K562 (cell line): ENCODE data around the gene UBA1. TPM values are rescaled to one million over a fixed set of nuclear protein-coding genes. Genes with fewer than 3 reads are reported as not detected.

ENCODE experiments used
- ATAC-seq: fragments of 200-7000 bp; cut with Tn5 transposase; 3 replicates; pipeline ENCODE4 v1.9.1; 2020; ENCODE audit warnings: moderate library complexity
- BruUV-seq: library from RNA; stranded (reverse); fragments of 400-500 nt; replicated peaks from 2 replicates; lab custom pipeline; 2021; lab: Mats Ljungman, UMichigan
- CTCF ChIA-PET: fragments of 300-600 bp; formaldehyde crosslinking; extraction: SDS; loops from one replicate; lab custom pipeline; 2021; ENCODE audit warnings: low intra/inter-chr PET ratio; lab: Yijun Ruan, JAX
- POLR2A ChIA-PET: fragments of 300-600, 350-650 bp; sonication (Branson Sonifier 250); formaldehyde crosslinking; extraction: SDS; loops from one replicate; lab custom pipeline; 2021; ENCODE audit warnings: antibody characterized with exemption, inconsistent platforms; lab: Yijun Ruan, JAX
- DNase-seq, 4 experiments: peaks; one replicate each; pipeline versions ENCODE4 v3.0.0 to v3.0.0-alpha.2; 2011 to 2018; ENCODE audit warnings: low spot score in 3 of 4, mixed read lengths in 3 of 4; ENCODE audit errors: extremely low read depth in 1 of 4
- FAIRE-seq: peaks from 2 replicates; lab custom pipeline; 2011; peaks lifted over from hg19 to GRCh38; lab: Jason Lieb, UNC
- H2AFZ ChIP-seq: 2 replicates; pipeline ENCODE4 v1.6.0; 2011; ENCODE audit warnings: low read depth, low read length, control low read depth, inconsistent platforms
- H3K27ac ChIP-seq: fragments of 200-600 bp; 3 replicates; pipeline ENCODE4 v1.8.0; 2011; ENCODE audit warnings: low read depth, mild to moderate bottlenecking, control low read depth, inconsistent platforms, low read length, moderate library complexity, mixed read lengths; ENCODE audit errors: extremely low read depth
- H3K27me3 ChIP-seq, 2 experiments: fragments of 300-600 bp in 1 of 2; 2 replicates in 1 of 2; 3 replicates in 1 of 2; pipeline versions ENCODE4 v1.6.0 to v1.8.0; 2011; ENCODE audit warnings: inconsistent platforms in 2 of 2, low read length in 2 of 2, mild to moderate bottlenecking in 1 of 2, mixed read lengths in 1 of 2, moderate library complexity in 1 of 2; ENCODE audit not compliant: control insufficient read depth in 2 of 2, insufficient read depth in 2 of 2
- H3K36me3 ChIP-seq: fragments of 300-600 bp; 3 replicates; pipeline ENCODE4 v1.8.0; 2011; ENCODE audit warnings: mild to moderate bottlenecking, low read length, inconsistent platforms; ENCODE audit not compliant: control insufficient read depth, insufficient read depth
- H3K4me1 ChIP-seq, 2 experiments: fragments of 200-600 bp in 1 of 2; replicated peaks in 1 of 2; 2 replicates in 1 of 2; 3 replicates in 1 of 2; pipeline versions ENCODE4 v1.5.1 to v1.8.0; 2011; ENCODE audit warnings: inconsistent platforms in 2 of 2, low read length in 2 of 2, mild to moderate bottlenecking in 1 of 2, mixed read lengths in 1 of 2, moderate library complexity in 1 of 2; ENCODE audit not compliant: control insufficient read depth in 2 of 2, insufficient read depth in 2 of 2
- H3K4me2 ChIP-seq: 2 replicates; pipeline ENCODE4 v1.6.1; 2011; ENCODE audit warnings: low read length, control low read depth, inconsistent platforms, mixed read lengths; ENCODE audit not compliant: insufficient read depth
- H3K4me3 ChIP-seq: fragments of 200-600 bp; sonication (generic), shearing (Covaris generic); 2 replicates; pipeline ENCODE4 v1.5.1; 2016; ENCODE audit warnings: control low read depth, inconsistent platforms
- H3K79me2 ChIP-seq: fragments of 200-600 bp; 3 replicates; pipeline ENCODE4 v1.8.0; 2011; ENCODE audit warnings: low read length, inconsistent platforms; ENCODE audit not compliant: control insufficient read depth, insufficient read depth
- H3K9ac ChIP-seq, 2 experiments: 2 replicates each; pipeline versions ENCODE4 v1.6.0 to v1.6.1; 2011; ENCODE audit warnings: low read depth in 2 of 2, low read length in 2 of 2, control low read depth in 1 of 2, inconsistent platforms in 1 of 2, mild to moderate bottlenecking in 1 of 2, mixed read lengths in 1 of 2; ENCODE audit not compliant: insufficient read depth in 1 of 2
- H3K9me1 ChIP-seq: one replicate; pipeline ENCODE4 v1.6.0; 2011; ENCODE audit warnings: inconsistent platforms, mild to moderate bottlenecking, low read length, moderate library complexity; ENCODE audit not compliant: control insufficient read depth, insufficient read depth
- H3K9me3 ChIP-seq: replicated peaks from 2 replicates; pipeline ENCODE4 v1.5.1; 2011; ENCODE audit warnings: low read depth, low read length, inconsistent platforms; ENCODE audit not compliant: control insufficient read depth, insufficient read depth
- H4K20me1 ChIP-seq: replicated peaks from 2 replicates; pipeline ENCODE4 v1.6.1; 2011; ENCODE audit warnings: low read length, inconsistent platforms, mixed read lengths; ENCODE audit not compliant: control insufficient read depth, insufficient read depth
- BRF1 ChIP-seq: IDR thresholded peaks from 3 replicates; pipeline ENCODE4 v1.6.1; 2011; ENCODE audit warnings: borderline replicate concordance, mild to moderate bottlenecking; ENCODE audit not compliant: insufficient read length; ENCODE audit errors: extremely low read depth
- DPF2 ChIP-seq: fragments of 450-650 bp; IDR thresholded peaks from 2 replicates; pipeline ENCODE4 v1.6.1; 2016
- EP400 ChIP-seq: fragments of 450-650 bp; IDR thresholded peaks from 2 replicates; pipeline ENCODE4 v1.6.1; 2017; ENCODE audit warnings: antibody characterized with exemption, mild to moderate bottlenecking, moderate library complexity
- HMG20B ChIP-seq: fragments of 250-450 bp; sonication (Bioruptor Pico); IDR thresholded peaks from 2 replicates; pipeline ENCODE4 v1.5.0; 2021; ENCODE audit warnings: mild to moderate bottlenecking
- MXI1 ChIP-seq: IDR thresholded peaks from 2 replicates; pipeline ENCODE4 v1.6.1; 2011; ENCODE audit warnings: low read depth, mild to moderate bottlenecking, improper control_type of control experiment, low read length
- RHOXF2B ChIP-seq: fragments of 250-450 bp; sonication (Bioruptor Pico); conservative IDR thresholded peaks from 2 replicates; pipeline ENCODE4 v1.5.1; 2021
- TSC22D4 ChIP-seq: fragments of 450-650 bp; IDR thresholded peaks from 2 replicates; pipeline ENCODE4 v1.6.1; 2016; ENCODE audit warnings: missing genetic modification characterization, missing biosample characterization, control low read depth
- YY1 ChIP-seq, 3 experiments: IDR thresholded peaks; 2 replicates each; pipeline ENCODE4 v1.6.1; 2011; ENCODE audit warnings: low read length in 2 of 3, mild to moderate bottlenecking in 2 of 3, moderate library complexity in 2 of 3, borderline replicate concordance in 1 of 3, control low read depth in 1 of 3, low read depth in 1 of 3; ENCODE audit not compliant: insufficient read depth in 3 of 3, insufficient replicate concordance in 2 of 3, control insufficient read depth in 1 of 3, insufficient read length in 1 of 3; ENCODE audit errors: extremely low read depth in 1 of 3
- ZNF398 ChIP-seq: fragments of 250-450 bp; sonication (Bioruptor Pico); IDR thresholded peaks from 2 replicates; pipeline ENCODE4 v1.8.0; 2021; ENCODE audit warnings: moderate library complexity, mild to moderate bottlenecking, inconsistent platforms
- ZNF431 ChIP-seq: sonication (generic); formaldehyde crosslinking; IDR thresholded peaks from 2 replicates; pipeline ENCODE4 v1.8.0; 2022; ENCODE audit warnings: mild to moderate bottlenecking, missing genetic modification reagents
- ZZZ3 ChIP-seq: fragments of 450-650 bp; IDR thresholded peaks from 2 replicates; pipeline ENCODE4 v1.6.1; 2016; ENCODE audit warnings: antibody characterized with exemption, mild to moderate bottlenecking, moderate library complexity
- WGBS: fragments of 100-300 bp; shearing (Covaris generic); methylation state at CpG from one replicate; pipeline ENCODE4 v1.1.6; 2016; ENCODE audit warnings: low coverage, mixed read lengths; ENCODE audit not compliant: insufficient coverage; ENCODE audit errors: missing lambda C conversion rate; 5-methylcytosine and 5-hydroxymethylcytosine counted together
- in situ Hi-C: fragments of 300-500 bp; cut with MboI; formaldehyde crosslinking; loops from 4 replicates; pipeline ENCODE4 v1.15.0; 2018; ENCODE audit warnings: inconsistent platforms, mixed read lengths
- intact Hi-C: fragments of 100-400 bp; cut with micrococcal nuclease; formaldehyde crosslinking; loops from 2 replicates; pipeline ENCODE4 v1.14.2; 2022
- polyA plus RNA-seq, 8 experiments: library from polyadenylated mRNA; depleted of rRNA in 4 of 8; stranded (reverse) in 5 of 8; unstranded in 3 of 8; fragments of >200 nt; fragmentation: Nextera tagmentation in 2 of 8; fragmentation: Illumina TruSeq in 1 of 8; extraction: Ambion mirVana in 2 of 8; extraction: Trizol in 1 of 8; gene quantifications; 2 replicates each; pipeline versions ENCODE4 v1.2.1 to v1.2.3, GENCODE V29; 2011 to 2014; ENCODE audit warnings: inconsistent platforms in 1 of 8, missing spikeins in 1 of 8
- total RNA-seq, 7 experiments: library from RNA; depleted of rRNA in 6 of 7; stranded (reverse); fragments of >200 nt in 6 of 7; fragmentation: Illumina TruSeq in 2 of 7; extraction: Trizol in 2 of 7; gene quantifications; 2 replicates each; pipeline versions ENCODE4 v1.2.1 to v1.2.3, GENCODE V29; 2011 to 2021; ENCODE audit warnings: low replicate concordance in 1 of 7

Gene UBA1
- total and polyA plus RNA-seq, 9 of the 15 experiments (the other 6 are each of a cell fraction or from before 2014, with no cell fraction given) = 32.0 to 174 (median 93.6) TPM

GRCh38 chrX:47244676-47245075, 51.0 kb downstream of the UBA1 start:
- Histone ChIP-seq H3K9me3 (no peaks in the 10 kb centered on the region), H3K36me3 (no peaks in the 10 kb centered on the region; the same call in 2 of the 3 replicates), H4K20me1 (no peaks in the 10 kb centered on the region), H3K27me3 (no peaks in the 10 kb centered on the region), H3K4me1 (no peaks in the 10 kb centered on the region), H3K4me2 (no peak overlapping the region), H3K27ac (no peak overlapping the region), H3K4me3 (no peak overlapping the region), H3K9me1 (no peaks in the 10 kb centered on the region), H3K9ac (no peak overlapping the region), H2AFZ (no peak overlapping the region), H3K79me2 (no peaks in the 10 kb centered on the region)
- ChIA-PET POLR2A (no interaction called here), CTCF (no interaction called here)
- intact Hi-C loops (no loop called here), in situ Hi-C loops (no loop called here)
- DNase-seq = no peak
- FAIRE-seq = no peak
- no peak for ATAC-seq
- BruUV-seq = no TSS peak
- WGBS = 67% methylated on average over 8 of the region's 16 CpGs
- TF ChIP-seq EP400 (no peak), DPF2 (no peak), ZZZ3 (no peak), ZNF398 (CRISPR knock-in tag) (no peak), MXI1 (no peak), ZNF431 (no peak), RHOXF2B (no peak), BRF1 (no peak), TSC22D4 (tag) (no peak), YY1 (IDR thresholded peaks at IDR 0.05; ENCODE audit: borderline replicate concordance in 1 of 3, control insufficient read depth in 1 of 3, extremely low read depth in 1 of 3, insufficient read depth in 3 of 3, insufficient read length in 1 of 3, insufficient replicate concordance in 2 of 3, low read depth in 1 of 3, low read length in 2 of 3) (no peak), HMG20B (no peak)
- TF ChIP-seq, all 486 proteins: peak for 0
